Measurements from ENCODE around the gene GATA3.

DNA sequence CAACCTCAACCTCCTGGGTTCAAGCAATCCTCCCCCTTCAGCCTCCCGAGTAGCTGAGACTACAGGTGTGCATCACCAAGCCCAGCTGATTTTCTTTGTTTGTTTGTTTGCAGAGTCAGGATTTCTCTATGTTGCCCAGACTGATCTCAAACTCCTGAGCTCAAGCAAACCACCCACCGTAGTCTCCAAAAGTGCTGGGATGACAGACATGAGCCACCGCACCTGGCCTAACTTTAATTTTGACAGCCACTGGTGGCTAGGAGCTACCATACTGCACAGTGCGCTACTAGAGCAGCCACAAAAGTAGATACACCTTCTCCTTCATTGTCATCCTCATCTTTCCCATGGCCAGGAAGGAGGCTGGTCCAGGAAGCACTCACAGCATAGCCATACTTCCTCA is 31.2 kb upstream of the GATA3 start:
- TF ChIP-seq, protein P1, sequence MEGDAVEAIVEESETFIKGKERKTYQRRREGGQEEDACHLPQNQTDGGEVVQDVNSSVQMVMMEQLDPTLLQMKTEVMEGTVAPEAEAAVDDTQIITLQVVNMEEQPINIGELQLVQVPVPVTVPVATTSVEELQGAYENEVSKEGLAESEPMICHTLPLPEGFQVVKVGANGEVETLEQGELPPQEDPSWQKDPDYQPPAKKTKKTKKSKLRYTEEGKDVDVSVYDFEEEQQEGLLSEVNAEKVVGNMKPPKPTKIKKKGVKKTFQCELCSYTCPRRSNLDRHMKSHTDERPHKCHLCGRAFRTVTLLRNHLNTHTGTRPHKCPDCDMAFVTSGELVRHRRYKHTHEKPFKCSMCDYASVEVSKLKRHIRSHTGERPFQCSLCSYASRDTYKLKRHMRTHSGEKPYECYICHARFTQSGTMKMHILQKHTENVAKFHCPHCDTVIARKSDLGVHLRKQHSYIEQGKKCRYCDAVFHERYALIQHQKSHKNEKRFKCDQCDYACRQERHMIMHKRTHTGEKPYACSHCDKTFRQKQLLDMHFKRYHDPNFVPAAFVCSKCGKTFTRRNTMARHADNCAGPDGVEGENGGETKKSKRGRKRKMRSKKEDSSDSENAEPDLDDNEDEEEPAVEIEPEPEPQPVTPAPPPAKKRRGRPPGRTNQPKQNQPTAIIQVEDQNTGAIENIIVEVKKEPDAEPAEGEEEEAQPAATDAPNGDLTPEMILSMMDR (IDR thresholded peaks at IDR 0.05), result no peak
- TF ChIP-seq POLR2AphosphoS5 (IDR thresholded peaks at IDR 0.05), result no peak

Measured in prostate gland (tissue), 2 donors.